ENCODE results near the gene HSPA4.

HSPA4 gene

GRCh38 chr5:133140311-133140710, 88.5 kb downstream of the HSPA4 start:
- CTCF ChIA-PET: no interaction called here
- DNase-seq (ENCODE audit: low read depth, low spot score): no peak
- TF ChIP-seq, protein P1, sequence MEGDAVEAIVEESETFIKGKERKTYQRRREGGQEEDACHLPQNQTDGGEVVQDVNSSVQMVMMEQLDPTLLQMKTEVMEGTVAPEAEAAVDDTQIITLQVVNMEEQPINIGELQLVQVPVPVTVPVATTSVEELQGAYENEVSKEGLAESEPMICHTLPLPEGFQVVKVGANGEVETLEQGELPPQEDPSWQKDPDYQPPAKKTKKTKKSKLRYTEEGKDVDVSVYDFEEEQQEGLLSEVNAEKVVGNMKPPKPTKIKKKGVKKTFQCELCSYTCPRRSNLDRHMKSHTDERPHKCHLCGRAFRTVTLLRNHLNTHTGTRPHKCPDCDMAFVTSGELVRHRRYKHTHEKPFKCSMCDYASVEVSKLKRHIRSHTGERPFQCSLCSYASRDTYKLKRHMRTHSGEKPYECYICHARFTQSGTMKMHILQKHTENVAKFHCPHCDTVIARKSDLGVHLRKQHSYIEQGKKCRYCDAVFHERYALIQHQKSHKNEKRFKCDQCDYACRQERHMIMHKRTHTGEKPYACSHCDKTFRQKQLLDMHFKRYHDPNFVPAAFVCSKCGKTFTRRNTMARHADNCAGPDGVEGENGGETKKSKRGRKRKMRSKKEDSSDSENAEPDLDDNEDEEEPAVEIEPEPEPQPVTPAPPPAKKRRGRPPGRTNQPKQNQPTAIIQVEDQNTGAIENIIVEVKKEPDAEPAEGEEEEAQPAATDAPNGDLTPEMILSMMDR (IDR thresholded peaks at IDR 0.05; ENCODE audit: insufficient read depth, low read length, missing control alignments): no peak
- no peak overlapping the region for H3K4me3 ChIP-seq (ENCODE audit: low read depth, low read length)
- POLR2A ChIA-PET: no interaction called here

DNA sequence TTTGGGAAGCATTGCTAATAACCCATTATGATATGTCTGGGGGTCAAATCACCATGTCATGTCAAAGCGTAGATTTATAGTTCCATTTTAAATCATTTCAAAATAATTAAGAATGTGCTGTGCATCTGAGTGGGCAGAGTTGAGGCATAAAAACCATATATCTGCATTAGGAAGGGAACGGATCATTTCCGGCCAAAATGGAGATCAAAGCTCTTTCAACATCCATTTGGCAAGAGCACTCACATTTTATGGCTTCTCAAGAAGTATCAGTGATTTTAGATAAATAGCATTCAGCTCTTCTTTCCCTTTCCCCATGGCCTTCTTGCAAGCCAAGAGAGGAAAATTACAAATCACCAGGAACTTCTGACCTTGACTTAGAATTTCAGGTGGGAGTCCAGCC, 89.9 kb downstream of the HSPA4 start:
- TF ChIP-seq, protein P1 (IDR thresholded peaks at IDR 0.05; ENCODE audit: insufficient read depth, low read length, missing control alignments): no peak
- CTCF ChIA-PET: no interaction called here
- DNase-seq (ENCODE audit: low read depth, low spot score): no peak

DNA sequence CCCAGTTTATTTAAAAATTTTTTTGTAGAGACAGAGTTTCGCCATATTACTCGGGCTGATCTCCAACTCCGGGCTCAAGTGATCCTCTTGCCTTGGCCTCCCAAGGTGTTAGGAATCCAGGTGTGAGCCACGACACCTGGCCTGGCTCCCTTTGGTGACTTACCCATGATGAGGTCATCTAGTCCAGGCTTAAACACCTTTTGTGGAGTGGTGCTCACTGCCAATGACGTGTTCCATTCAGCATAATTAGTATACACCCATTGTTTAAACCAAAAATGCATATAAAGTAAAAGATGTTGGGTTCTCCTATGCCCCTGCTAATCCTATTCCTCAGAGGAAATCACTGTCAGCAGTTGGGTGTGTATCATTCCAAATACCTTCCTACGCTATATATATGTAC, 91.0 kb downstream of the HSPA4 start:
- POLR2A ChIA-PET: no interaction called here
- CTCF ChIA-PET: no interaction called here
- no peak for DNase-seq (ENCODE audit: low read depth, low spot score)
- TF ChIP-seq, protein P1 (IDR thresholded peaks at IDR 0.05; ENCODE audit: insufficient read depth, low read length, missing control alignments): no peak
- no peak overlapping the region for H3K4me3 ChIP-seq (ENCODE audit: low read depth, low read length)

More for the DNA sequence above, 89.9 kb downstream of the HSPA4 start:
- H3K4me3 ChIP-seq (ENCODE audit: low read depth, low read length): no peak overlapping the region
- POLR2A ChIA-PET: no interaction called here

DNA sequence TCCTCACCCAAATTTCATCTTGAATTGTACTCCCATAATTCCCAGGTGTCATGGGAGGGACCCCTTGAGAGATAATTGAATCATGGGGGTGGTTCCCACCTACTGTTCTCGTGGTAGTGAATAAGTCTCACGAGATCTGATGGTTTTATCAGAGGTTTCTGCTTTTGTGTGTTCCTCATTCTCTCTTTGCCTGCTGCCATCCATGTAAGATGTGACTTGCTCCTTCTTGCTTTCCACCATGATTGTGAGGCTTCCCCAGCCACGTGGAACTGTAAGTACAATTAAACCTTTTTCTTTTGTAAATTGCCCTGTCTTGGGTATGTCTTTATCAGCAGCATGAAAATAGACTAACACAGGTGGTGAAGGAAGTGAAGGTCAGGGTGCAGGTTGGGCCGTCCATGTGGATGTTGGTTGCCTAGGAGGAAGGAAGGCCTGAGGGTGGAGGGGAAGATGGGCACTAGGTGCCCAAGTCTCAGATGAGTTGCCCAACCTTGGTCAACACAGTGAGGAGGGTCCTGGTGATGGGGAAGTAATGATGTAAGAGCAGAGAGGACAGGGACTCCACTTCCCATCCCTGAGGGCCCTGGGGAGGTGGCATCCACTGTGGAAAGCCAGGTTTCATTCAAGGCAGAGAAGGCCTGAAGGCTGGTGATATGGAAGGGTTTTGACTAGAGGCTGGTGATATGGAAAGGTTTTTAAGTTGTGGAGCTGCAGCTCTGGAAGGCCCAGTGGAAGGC, 92.6 kb downstream of the HSPA4 start:
- ChIA-PET POLR2A (no interaction called here), CTCF (no interaction called here)
- H3K4me3 ChIP-seq (ENCODE audit: low read depth, low read length): no peak overlapping the region
- no peak for DNase-seq (ENCODE audit: low read depth, low spot score)
- TF ChIP-seq, protein P1 (IDR thresholded peaks at IDR 0.05; ENCODE audit: insufficient read depth, low read length, missing control alignments): no peak

DNA sequence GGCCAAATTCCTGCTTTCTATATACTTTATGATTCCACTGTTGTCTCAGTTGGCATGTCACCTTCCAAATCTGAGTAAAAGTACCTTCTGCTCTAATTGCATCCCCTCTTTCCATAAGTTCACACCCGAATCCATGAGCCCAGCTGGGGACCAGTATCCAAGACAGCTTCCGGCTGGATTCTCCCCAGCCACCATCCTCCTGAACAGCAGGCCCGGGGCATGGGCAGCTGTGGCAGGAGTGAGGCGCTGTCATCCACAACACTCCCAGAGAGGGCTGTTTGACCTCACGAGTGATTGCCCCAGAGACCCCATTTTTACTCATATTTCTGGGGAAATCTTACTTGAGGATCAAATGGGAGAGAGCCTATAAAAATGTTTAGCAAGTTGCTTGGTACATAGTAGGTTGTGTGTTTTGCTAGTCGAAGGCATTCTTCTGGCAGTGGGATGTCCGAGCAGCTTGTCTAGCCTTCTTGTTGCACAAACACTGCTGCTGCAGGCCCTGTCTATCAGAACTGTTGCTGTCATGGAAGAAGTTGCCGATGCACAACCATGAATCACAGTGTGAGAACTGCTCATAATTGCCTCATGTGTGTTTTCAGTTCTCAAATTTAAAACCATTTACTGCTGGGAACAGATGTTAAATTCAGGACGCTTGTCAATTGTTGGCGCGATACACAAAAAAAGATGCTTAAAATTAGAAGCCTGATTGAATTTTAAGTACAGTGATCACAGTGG, 93.8 kb downstream of the HSPA4 start:
- ChIA-PET POLR2A (no interaction called here), CTCF (interaction anchor here (0.8 kb wide), 1 partner anchor 34 kb away, joined by 3 read pairs; no protein-coding TSS in a partner anchor)
- H3K4me3 ChIP-seq (ENCODE audit: low read depth, low read length): no peak overlapping the region
- TF ChIP-seq, protein P1 (IDR thresholded peaks at IDR 0.05; ENCODE audit: insufficient read depth, low read length, missing control alignments): no peak
- DNase-seq (ENCODE audit: low read depth, low spot score): no peak

DNA sequence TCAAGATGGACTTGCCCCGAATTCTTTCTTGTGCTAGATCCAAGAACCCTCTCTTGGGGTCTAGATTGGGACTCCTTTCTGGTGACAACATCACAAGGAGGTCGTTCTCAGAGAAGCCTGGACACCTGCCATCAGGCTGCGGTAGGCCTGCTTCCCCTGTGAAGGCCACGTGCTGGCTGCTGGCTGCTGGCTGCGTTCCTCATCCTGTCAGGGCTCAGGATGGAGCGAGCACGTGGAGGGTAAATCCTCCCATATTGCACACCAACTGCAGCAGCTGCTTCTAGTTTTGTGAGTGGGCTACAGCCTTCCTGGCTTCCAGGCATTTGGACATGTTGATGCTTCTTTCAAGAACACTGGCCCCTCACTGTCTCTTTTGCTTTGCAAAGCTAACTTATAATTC, 95.6 kb downstream of the HSPA4 start:
- DNase-seq (ENCODE audit: low read depth, low spot score): no peak
- CTCF ChIA-PET: no interaction called here
- TF ChIP-seq, protein P1 (IDR thresholded peaks at IDR 0.05; ENCODE audit: insufficient read depth, low read length, missing control alignments): no peak
- H3K4me3 ChIP-seq (ENCODE audit: low read depth, low read length): no peak overlapping the region
- POLR2A ChIA-PET: no interaction called here
